ENCODE measurements around the gene FAM32A. TPM values are rescaled to one million over a fixed set of nuclear protein-coding genes. Genes with fewer than 3 reads are reported as not detected.

Gene FAM32A
- total RNA-seq, 1 donor from 2014 or later, result 64.0 TPM

GRCh38 chr19:16224293-16225045, 39.3 kb downstream of the FAM32A start:
- DNase-seq (ENCODE audit: low spot score), result no peak

DNA sequence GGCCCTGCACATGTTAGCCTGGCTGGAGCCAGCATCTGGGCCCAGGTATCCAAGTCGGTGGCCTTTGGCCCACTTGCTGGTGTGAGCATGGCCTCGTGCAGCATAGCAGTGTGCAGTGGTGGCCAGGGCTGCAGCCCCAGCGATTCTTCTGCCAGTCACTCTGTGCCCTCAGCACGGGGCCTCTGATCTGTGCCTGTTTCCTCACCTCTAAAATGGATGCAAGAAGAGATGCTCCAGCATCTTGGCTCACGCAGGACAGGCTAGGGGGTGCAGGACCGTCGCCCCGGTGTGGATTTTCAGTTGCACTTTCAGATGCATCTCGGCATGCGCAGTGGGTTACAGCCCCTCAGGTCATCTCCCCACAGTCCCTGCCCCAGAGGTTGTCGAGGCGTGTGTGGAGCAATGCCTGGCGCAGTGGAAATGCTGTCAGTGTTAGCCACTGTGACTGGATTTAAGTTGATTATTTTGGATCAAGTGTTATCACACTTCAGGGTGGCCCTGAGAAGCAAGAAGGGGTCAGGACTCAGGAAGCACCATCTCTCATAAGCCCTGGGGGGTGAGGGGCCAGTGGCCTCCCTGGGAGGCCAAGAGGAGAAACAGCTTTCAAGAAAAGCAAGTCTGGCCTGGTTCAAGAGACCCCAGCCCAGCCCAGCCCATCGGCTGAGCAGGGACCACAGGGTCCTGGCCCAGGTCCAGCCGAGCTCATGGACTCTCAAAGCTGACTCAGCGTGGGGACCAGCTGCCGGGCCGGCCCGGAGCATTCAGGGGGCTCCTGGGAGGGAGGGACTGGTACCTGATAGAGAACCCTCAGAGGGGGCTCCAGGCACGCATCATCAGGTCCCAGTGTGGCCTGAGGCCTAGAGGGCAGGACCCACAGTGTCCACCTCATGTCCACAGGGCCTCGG, 40.3 kb downstream of the FAM32A start:
- DNase-seq (ENCODE audit: low spot score), result no peak

GRCh38 chr19:16226184-16226591, 41.0 kb downstream of the FAM32A start:
- no peak for DNase-seq (ENCODE audit: low spot score)

DNA sequence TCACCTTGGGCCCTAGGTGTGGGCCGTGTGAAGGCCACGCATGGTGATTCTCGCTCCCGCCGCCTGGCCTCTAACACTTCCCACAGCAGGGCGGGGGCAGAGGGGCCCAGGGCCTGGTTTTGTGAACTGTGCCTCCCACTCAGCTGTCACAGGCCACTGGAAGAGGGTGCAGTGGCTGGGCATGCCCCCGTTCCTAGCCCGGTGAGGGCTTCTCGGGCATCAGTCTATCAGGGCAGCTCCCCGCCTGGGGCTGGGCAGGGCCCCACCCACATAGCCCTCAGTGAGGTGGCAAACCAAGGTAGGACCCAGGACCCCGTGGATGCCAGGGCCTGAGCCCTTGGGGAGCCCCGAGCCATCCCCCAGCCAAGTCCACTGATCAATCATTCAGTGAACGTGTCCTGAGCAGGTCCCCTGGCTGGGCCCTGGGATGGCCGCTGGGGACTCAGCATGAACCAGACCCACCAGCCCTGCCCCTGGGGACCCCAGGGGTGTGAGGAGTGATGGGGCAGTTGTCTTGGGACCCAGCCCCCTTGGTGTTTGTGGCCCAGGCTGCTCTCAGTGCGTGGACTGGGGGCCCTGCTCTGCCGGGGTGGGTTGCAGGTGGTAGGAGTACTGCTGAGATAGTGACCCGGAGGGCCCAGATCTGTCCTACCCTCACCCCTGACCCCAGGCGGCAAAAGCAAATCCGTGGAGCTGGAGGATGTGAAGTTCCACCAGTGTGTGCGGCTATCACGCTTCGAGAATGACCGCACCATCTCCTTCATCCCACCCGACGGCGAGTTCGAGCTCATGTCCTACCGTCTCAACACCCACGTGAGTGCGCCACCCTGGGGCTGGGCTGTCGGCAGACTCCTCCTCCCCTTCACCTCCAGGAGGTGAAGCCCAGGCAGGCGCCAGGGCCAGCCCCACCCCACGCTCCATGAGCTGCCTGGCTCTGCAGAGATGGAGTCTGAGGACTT, 41.9 kb downstream of the FAM32A start:
- no peak for DNase-seq (ENCODE audit: low spot score)

- no peak for DNase-seq (ENCODE audit: low spot score)
Measured at GRCh38 chr19:16227837-16228636, 42.8 kb downstream of the FAM32A start.

DNA sequence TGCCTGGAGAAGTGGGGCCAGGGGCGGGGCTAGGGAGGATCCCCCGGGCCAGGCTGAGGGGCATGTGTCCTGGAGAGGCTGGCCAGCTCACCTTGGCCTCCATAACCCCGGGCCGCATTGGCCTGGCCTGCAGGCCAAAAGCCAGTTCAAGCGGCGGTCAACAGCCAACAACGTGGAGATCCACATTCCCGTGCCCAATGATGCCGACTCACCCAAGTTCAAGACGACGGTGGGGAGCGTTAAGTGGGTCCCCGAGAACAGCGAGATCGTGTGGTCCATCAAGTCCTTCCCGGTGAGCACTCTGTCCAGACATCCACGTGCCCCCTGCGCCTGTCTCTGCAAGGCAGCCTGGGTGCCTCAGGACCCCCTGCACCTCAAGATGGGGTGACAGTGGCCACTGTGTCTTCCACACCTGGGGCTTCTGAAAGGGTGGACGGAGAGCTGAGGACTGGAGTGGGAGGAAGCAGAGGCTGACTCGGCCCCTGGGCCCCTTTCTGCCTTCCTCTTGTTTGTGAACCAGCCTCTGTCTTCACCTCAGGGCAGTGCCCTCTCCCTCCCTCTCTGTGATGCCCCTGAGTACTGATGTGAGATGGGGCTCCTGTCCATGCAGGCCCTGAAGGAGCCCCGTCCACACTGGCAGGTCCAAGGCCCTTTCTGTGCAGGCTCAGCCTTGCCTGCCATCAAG, 43.6 kb downstream of the FAM32A start:
- no peak for DNase-seq (ENCODE audit: low spot score)

DNA sequence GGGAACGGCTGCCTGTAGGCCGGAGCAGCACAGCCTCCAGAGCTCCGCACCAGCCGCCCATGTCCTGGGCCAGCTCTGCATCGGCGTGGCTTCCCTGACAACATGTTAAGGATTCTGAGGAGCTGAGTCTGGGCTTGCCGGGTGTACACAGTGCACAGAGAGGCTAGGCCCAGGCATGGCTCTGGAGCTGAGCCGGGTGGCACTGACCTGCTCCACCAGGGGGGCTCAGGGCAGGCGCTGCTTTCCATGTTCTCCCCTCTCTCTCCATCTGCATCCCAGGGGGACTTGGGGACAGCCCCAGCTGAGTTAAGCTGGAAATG, 44.1 kb downstream of the FAM32A start:
- DNase-seq (ENCODE audit: low spot score), result no peak

DNA sequence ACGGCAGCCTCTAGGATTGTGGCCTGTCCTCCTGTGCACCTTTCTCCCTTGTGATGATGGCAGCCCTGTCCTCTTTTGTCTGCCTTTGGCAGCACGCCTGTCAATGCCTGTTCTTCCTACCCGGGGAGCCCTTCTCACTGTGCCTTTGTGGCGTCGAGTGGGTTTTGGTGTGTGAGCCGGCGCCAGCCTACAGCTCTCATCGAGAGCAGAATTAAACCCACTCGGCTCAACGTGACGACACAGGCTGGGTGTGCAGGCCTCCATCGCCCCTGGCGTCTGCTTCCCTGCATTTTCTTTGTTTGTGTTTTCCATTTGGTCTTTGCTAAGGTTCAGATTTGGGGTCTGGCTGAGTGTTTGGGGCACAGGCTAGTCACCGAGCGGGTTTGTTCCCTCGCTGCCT, 46.9 kb downstream of the FAM32A start:
- no peak for DNase-seq (ENCODE audit: low spot score)

DNA sequence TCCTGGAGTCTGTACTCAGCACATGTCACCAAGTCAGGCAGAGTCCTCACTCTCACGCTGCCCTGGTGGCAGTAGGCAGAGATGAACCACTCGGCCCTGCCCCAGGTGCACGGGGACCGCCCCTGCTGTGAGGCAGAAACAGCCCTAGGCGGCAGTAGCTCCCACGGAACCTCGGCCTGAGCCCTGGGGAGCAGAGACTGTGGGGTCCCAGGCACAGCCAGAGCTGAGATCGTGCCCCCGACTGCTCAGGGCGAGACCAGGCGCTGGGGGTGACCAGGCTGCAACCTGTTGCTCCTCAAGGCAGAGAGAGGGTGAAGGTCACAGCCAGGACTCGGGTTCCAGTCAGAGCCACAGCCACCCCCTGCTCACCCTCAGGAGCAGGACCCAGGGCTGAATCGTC, 47.4 kb downstream of the FAM32A start:
- no peak for DNase-seq (ENCODE audit: low spot score)

GRCh38 chr19:16233081-16233776, 48.0 kb downstream of the FAM32A start:
- DNase-seq (ENCODE audit: low spot score), result no peak

GRCh38 chr19:16233836-16234551, 48.8 kb downstream of the FAM32A start:
- DNase-seq (ENCODE audit: low spot score), result no peak

DNA sequence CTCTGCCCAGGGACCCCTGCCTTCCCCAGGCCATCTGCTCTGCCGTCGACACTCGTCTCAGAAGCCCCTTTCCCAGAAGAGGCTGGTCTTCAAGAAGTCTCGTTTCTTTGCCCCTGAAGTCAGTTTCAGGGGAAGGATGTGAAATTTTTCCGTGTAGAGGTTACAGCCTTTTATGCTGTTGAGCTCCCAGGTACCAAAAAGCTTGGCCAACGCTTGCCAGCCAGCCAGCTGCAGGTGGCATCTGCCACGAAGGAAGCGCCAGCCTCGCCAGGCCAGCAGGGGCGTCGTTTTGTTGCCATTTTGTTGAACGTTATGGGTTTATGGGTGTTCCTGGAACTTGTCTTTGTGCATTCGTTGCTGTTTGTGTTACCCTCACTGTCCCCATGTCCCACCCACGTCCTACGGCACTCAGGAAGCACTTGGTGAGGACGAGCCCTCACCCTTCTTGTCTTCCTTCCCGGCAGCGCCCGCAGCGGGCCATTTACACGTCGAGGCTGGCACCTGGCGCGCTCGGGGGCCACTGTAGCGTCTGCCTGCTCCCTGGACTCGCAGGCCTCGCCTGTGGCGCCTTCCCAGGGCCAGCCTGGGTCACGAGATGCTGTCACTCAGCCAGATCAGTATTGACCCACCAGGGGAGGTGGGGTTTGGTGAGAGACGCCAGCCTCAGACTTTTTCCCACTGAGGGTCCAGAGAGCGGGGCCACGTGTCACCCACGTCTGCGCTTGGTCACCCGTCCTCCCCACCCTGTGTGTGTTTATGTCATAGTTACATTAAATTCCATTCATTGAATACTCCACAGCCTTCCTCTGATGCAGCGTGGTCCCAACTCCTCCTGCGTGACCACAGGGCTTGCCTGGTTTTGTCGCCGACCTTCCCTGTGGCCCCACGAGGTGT, 49.6 kb downstream of the FAM32A start:
- no peak for DNase-seq (ENCODE audit: low spot score)

GRCh38 chr19:16235811-16236652, 50.8 kb downstream of the FAM32A start:
- DNase-seq (ENCODE audit: low spot score), result no peak
